Body of pancreas (tissue), 4 donors: ENCODE results near the gene SLC28A1. TPM values are rescaled to one million over a fixed set of nuclear protein-coding genes. Genes with fewer than 3 reads are reported as not detected.

Source experiments
- ATAC-seq: fragments of 150-250 bp; one replicate; pipeline ENCODE4 v1.9.1; 2016
- DNase-seq, 4 donors: peaks; one replicate each; pipeline ENCODE4 v3.0.0-alpha.2; 2019
- H3K27ac ChIP-seq, 4 donors: fragments of 200-600 bp; sonication (generic); 1 replicate in 3 of 4; 2 replicates in 1 of 4; pipeline versions ENCODE4 v1.5.1 to v1.6.1; 2016 to 2019; ENCODE audit warnings: mild to moderate bottlenecking in 1 of 4, mixed read lengths in 1 of 4, moderate library complexity in 1 of 4
- H3K27me3 ChIP-seq, 2 donors: fragments of 200-600 bp; sonication (generic); one replicate each; pipeline ENCODE4 v1.6.0; 2016; ENCODE audit warnings: mild to moderate bottlenecking in 1 of 2
- H3K36me3 ChIP-seq, 2 donors: fragments of 200-600 bp; sonication (generic); replicated peaks in 1 of 2; 2 replicates each; pipeline ENCODE4 v1.5.1; 2016; ENCODE audit warnings: low read depth in 2 of 2; ENCODE audit not compliant: insufficient read depth in 1 of 2
- H3K4me1 ChIP-seq: fragments of 200-600 bp; sonication (generic); one replicate; pipeline ENCODE4 v1.6.0; 2016
- H3K4me3 ChIP-seq, 2 donors: fragments of 200-600 bp; sonication (generic); 1 replicate in 1 of 2; 2 replicates in 1 of 2; pipeline ENCODE4 v1.5.1; 2016 to 2019
- H3K9me3 ChIP-seq, 3 donors: fragments of 200-600 bp; sonication (generic); 1 replicate in 2 of 3; 2 replicates in 1 of 3; pipeline ENCODE4 v1.5.1; 2016
- POLR2A ChIP-seq, 3 donors: fragments of 450-650 bp; IDR thresholded peaks; one replicate each; pipeline ENCODE4 v1.6.1; 2016; ENCODE audit warnings: antibody characterized with exemption in 3 of 3, mild to moderate bottlenecking in 2 of 3
- WGBS, 2 donors: methylation state at CpG; one replicate each; pipeline ENCODE4 v1.1.5; 2017; 5-methylcytosine and 5-hydroxymethylcytosine counted together
- intact Hi-C: fragments of 100-400 bp; cut with DNase I; formaldehyde crosslinking; loops from one replicate; pipeline ENCODE4 v1.15.1; 2023
- total RNA-seq, 2 donors: library from RNA; depleted of rRNA; stranded (reverse); fragments of >200 nt; gene quantifications; one replicate each; pipeline ENCODE4 v1.1.0, GENCODE V29; 2016
- TF ChIP-seq, protein P1 (sequence below), 7 experiments: fragments of 450-650 bp in 4 of 7; fragments of 200-600 bp in 3 of 7; sonication (generic) in 3 of 7; IDR thresholded peaks; one replicate each; pipeline ENCODE4 v1.5.1; 2016 to 2019; ENCODE audit warnings: antibody characterized with exemption in 7 of 7

SLC28A1 gene
- total RNA-seq, 2 donors from 2014 or later, result 0.26 TPM; not detected in 1

DNA sequence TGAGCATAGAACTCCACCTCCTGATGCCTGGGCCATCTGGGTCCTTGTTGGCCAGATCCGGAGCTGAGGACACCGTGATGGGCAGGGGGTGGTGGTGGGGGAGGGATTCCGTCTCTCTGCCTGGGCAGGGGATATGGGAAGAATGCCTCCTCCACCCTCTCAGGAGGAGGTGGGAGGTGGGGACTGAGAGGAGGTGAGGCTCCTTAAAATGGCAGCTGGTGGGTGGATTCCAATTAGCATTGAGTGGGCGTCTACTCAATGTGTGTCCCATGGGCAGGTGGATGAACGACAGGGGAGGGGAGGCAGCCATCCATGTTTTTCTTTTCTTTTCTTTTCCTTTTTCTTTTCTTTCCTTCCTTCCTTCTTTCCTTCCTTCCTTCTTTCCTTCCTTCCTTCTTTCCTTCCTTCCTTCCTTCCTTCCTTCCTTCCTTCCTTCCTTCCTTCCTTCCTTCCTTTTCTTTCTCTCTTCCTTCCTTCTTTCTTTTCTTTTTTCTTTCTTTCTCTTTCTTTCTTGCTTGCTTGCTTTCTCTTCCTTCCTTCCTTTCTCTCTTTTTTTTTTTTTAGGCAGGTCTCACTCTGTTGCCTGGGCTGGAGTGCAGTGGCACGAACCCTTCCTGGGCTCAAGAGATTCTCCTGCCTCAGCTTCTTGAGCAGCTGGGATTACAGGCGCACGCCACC is 5.0 kb downstream of the SLC28A1 start:
- no peak for ATAC-seq

DNA sequence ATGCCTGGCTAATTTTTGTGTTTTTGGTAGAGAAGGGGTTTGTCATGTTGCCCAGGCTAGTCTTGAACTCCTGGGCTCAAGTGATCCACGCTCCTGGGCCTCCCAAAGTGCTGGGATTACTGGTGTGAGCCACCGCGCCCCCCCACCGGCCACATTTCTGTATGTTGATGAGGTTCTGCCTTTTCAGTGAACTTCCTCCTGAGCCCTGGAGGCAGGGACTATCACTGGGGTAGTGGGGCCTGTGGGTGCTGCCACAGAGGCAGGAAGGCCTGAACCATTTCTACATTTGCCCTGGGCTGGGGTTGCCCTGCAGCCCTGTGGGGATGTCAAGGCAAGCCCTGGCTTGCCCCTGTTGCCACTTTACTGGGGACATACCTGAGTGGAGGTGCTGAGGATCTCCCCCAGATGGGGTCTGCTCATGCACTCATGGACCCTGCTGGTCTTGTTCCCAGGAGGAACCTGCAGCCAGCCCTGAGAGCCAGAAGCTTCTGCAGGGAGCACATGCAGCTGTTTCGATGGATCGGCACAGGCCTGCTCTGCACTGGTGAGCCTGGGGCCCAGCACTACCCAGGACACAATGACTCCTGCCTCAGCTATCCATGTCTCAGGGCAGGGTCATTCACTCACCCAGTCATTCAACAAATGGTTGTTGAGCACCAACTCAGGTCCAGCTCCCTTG is 5.7 kb downstream of the SLC28A1 start:
- no peak overlapping the region for H3K4me3 ChIP-seq
- no peaks in the 10 kb centered on the region for H3K9me3 ChIP-seq
- intact Hi-C loops, result no loop called here
- H3K27ac ChIP-seq, result no peak overlapping the region
- no peak for DNase-seq
- H3K4me1 ChIP-seq, result peaks cover 5% of the 10 kb centered on the region
- ATAC-seq, result no peak
- no peaks in the 10 kb centered on the region for H3K27me3 ChIP-seq
- H3K36me3 ChIP-seq, result no peaks in the 10 kb centered on the region
- 92 to 100% methylated on average over 4 to 6 of the region's 6 CpGs for WGBS, 2 donors
- TF ChIP-seq, protein P1, sequence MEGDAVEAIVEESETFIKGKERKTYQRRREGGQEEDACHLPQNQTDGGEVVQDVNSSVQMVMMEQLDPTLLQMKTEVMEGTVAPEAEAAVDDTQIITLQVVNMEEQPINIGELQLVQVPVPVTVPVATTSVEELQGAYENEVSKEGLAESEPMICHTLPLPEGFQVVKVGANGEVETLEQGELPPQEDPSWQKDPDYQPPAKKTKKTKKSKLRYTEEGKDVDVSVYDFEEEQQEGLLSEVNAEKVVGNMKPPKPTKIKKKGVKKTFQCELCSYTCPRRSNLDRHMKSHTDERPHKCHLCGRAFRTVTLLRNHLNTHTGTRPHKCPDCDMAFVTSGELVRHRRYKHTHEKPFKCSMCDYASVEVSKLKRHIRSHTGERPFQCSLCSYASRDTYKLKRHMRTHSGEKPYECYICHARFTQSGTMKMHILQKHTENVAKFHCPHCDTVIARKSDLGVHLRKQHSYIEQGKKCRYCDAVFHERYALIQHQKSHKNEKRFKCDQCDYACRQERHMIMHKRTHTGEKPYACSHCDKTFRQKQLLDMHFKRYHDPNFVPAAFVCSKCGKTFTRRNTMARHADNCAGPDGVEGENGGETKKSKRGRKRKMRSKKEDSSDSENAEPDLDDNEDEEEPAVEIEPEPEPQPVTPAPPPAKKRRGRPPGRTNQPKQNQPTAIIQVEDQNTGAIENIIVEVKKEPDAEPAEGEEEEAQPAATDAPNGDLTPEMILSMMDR (IDR thresholded peaks at IDR 0.05), result no peak
- no peak for TF ChIP-seq POLR2A (IDR thresholded peaks at IDR 0.05)

More for the DNA sequence above, 5.0 kb downstream of the SLC28A1 start:
- H3K36me3 ChIP-seq, result no peaks in the 10 kb centered on the region
- TF ChIP-seq, protein P1 (IDR thresholded peaks at IDR 0.05), result no peak
- TF ChIP-seq POLR2A (IDR thresholded peaks at IDR 0.05), result no peak
- H3K4me3 ChIP-seq, result no peak overlapping the region
- intact Hi-C loops, result no loop called here
- no peaks in the 10 kb centered on the region for H3K9me3 ChIP-seq
- WGBS, 2 donors, result 79% methylated on average over 7 to 8 of the region's 8 CpGs
- no peaks in the 10 kb centered on the region for H3K27me3 ChIP-seq
- no peak for DNase-seq
- H3K27ac ChIP-seq, result no peak overlapping the region
- peaks cover 6% of the 10 kb centered on the region for H3K4me1 ChIP-seq

DNA sequence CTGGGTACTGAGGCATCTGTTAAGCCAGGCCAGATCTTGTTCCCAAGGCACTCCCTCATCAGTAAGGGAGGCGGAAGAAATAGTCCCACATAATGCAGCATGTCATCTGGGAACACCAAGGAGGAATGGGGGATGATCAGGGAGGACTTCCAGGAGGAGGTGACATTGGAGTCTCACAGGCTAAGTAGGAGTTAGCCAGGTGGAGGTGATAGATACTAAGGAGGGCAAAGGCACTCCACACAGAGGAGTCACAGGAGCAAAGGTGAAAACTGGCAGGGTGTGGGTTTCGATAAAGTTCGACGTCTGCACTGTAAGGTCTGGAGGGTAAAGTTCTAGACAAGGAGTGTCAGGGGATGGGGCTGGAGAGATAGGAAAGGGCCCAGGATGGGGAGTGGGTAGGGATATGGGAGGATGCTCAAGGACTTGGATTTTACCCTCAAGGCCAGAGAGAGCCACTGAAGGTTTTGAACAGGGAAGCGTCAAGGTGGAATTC is 6.3 kb downstream of the SLC28A1 start:
- no peaks in the 10 kb centered on the region for H3K36me3 ChIP-seq
- DNase-seq (no peak), ATAC-seq (no peak)
- H3K4me1 ChIP-seq, result peaks cover 5% of the 10 kb centered on the region
- no peak overlapping the region for H3K4me3 ChIP-seq
- no peaks in the 10 kb centered on the region for H3K27me3 ChIP-seq
- H3K9me3 ChIP-seq, result no peaks in the 10 kb centered on the region
- intact Hi-C loops, result no loop called here
- WGBS, 2 donors, result 93 to 95% methylated on average over 5 of the region's 5 CpGs
- TF ChIP-seq, protein P1 (IDR thresholded peaks at IDR 0.05), result no peak
- TF ChIP-seq POLR2A (IDR thresholded peaks at IDR 0.05), result no peak
- H3K27ac ChIP-seq, result no peak overlapping the region

DNA sequence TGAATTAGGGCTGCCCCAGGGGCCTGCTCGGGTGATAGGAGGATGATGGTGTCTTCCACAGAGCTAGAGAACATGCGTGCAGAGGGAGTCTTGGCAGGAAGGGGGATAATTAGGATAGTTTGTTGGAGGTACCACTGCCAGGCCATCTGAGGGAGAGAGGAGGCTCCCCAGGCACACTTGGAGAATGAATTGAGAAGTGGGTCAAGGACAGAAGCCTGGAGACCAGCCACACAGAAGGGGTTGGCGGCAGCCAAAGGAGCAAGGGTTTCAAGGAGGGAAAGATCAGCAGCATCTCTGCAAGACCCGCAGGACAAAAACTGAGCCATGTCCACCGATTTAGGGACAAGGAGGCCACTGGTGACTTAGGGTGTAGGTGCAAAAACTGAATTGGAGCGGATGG is 6.9 kb downstream of the SLC28A1 start:
- Histone ChIP-seq H3K9me3 (no peaks in the 10 kb centered on the region), H3K4me1 (peaks cover 5% of the 10 kb centered on the region), H3K36me3 (no peaks in the 10 kb centered on the region), H3K4me3 (no peak overlapping the region), H3K27me3 (no peaks in the 10 kb centered on the region), H3K27ac (no peak overlapping the region)
- DNase-seq (no peak), ATAC-seq (no peak)
- WGBS, 2 donors, result 65 to 69% methylated on average over 6 of the region's 6 CpGs
- no peak for TF ChIP-seq POLR2A (IDR thresholded peaks at IDR 0.05)
- TF ChIP-seq, protein P1 (IDR thresholded peaks at IDR 0.05), result no peak
- intact Hi-C loops, result no loop called here
